ENCODE data around the gene C1QC. TPM values are rescaled to one million over a fixed set of nuclear protein-coding genes. Genes with fewer than 3 reads are reported as not detected.
"Not testable (repeated sequence)": the region's sequence is repeated elsewhere in the genome, so short reads cannot be mapped to it uniquely, and the experiment has no call there.

The C1QC gene
- total RNA-seq, 1 donor from 2014 or later: 800 TPM

DNA sequence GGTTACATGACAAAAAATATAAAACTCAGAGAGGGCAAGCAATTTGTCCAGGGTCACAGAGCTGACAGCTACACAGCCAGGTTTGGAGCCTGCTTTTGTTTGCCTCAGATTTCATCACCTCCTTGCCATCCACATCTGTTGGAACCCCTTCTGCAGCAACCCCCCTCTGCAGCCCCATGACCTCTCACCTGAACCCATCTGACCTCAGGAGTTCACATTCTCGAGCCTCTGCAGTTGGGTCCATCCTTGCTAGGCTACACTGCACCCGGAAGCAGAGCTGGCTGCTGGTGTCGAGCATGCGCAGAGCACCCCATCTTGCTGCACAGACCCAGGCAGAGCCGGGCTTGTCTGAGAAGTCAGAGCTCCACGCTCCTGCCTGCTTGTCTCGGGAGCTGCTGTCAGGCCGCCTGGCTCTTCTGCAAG, 19.6 kb downstream of the C1QC start:
- intact Hi-C loops (cut with DNase I): no loop called here
- TF ChIP-seq, protein P1, sequence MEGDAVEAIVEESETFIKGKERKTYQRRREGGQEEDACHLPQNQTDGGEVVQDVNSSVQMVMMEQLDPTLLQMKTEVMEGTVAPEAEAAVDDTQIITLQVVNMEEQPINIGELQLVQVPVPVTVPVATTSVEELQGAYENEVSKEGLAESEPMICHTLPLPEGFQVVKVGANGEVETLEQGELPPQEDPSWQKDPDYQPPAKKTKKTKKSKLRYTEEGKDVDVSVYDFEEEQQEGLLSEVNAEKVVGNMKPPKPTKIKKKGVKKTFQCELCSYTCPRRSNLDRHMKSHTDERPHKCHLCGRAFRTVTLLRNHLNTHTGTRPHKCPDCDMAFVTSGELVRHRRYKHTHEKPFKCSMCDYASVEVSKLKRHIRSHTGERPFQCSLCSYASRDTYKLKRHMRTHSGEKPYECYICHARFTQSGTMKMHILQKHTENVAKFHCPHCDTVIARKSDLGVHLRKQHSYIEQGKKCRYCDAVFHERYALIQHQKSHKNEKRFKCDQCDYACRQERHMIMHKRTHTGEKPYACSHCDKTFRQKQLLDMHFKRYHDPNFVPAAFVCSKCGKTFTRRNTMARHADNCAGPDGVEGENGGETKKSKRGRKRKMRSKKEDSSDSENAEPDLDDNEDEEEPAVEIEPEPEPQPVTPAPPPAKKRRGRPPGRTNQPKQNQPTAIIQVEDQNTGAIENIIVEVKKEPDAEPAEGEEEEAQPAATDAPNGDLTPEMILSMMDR (IDR thresholded peaks at IDR 0.05): no peak
- Histone ChIP-seq H3K36me3 (peaks cover 8% of the 10 kb centered on the region), H3K4me1 (no peaks in the 10 kb centered on the region), H3K27ac (no peak overlapping the region), H3K27me3 (ENCODE audit: low read depth) (no peaks in the 10 kb centered on the region), H3K4me3 (no peak overlapping the region), H3K9me3 (no peaks in the 10 kb centered on the region)
- ATAC-seq (peak in 1 of 2 donors; percentile 18), DNase-seq (no peak)

DNA sequence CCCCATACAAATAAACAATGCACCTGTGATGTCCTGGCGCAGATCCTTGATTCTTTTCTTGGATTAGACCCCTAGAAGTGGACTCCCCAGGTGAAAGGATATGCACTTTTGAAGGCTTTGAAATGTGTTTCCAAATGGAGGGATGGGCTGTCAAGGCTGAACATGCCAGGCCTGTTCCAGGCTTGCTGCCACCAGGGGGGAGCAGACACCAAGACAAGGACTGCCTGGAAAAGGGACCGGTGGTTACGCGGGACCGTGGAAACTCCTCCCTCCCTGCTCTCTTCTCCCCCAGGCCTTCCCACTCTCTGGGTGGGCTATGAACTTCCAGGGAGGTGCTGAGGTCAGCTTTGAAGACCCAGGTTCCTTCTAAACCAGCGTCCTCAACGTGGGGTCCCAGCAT, 22.3 kb downstream of the C1QC start:
- intact Hi-C loops (cut with DNase I): no loop called here
- TF ChIP-seq, protein P1 (IDR thresholded peaks at IDR 0.05): peak; percentile 20
- DNase-seq: no peak

DNA sequence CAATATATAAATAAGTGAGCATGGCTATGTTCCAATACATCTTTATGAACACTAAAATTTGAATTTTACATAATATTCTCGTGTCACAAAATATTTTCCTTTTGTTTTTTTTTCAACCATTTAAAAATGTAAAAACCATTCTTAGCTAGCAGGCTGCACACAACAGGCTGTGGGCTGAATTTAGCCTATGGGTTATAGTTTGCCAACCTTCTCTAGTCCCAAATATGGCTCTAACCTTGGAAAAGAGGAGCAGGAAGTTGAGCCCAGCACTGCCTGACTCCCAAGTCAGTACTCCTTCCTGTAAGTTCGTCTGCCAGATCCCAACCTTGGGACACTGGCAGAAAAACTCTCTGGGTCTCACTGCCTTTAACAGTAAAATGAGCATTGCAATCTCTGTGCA, 23.0 kb downstream of the C1QC start:
- Histone ChIP-seq H3K36me3 (peaks cover 2% of the 10 kb centered on the region), H3K4me3 (no peak overlapping the region), H3K27ac (no peak overlapping the region), H3K4me1 (no peaks in the 10 kb centered on the region), H3K9me3 (no peaks in the 10 kb centered on the region), H3K27me3 (ENCODE audit: low read depth) (peaks cover 13% of the 10 kb centered on the region)
- DNase-seq: no peak
- no peak for ATAC-seq
- TF ChIP-seq, protein P1 (IDR thresholded peaks at IDR 0.05): no peak
- intact Hi-C loops (cut with DNase I): no loop called here

More for the DNA sequence above, 22.3 kb downstream of the C1QC start:
- H3K36me3 ChIP-seq: peaks cover 8% of the 10 kb centered on the region
- H3K27ac ChIP-seq: no peak overlapping the region
- H3K9me3 ChIP-seq: no peaks in the 10 kb centered on the region
- H3K27me3 ChIP-seq (ENCODE audit: low read depth): peaks cover 8% of the 10 kb centered on the region
- H3K4me3 ChIP-seq: no peak overlapping the region
- H3K4me1 ChIP-seq: no peaks in the 10 kb centered on the region
- ATAC-seq: no peak

DNA sequence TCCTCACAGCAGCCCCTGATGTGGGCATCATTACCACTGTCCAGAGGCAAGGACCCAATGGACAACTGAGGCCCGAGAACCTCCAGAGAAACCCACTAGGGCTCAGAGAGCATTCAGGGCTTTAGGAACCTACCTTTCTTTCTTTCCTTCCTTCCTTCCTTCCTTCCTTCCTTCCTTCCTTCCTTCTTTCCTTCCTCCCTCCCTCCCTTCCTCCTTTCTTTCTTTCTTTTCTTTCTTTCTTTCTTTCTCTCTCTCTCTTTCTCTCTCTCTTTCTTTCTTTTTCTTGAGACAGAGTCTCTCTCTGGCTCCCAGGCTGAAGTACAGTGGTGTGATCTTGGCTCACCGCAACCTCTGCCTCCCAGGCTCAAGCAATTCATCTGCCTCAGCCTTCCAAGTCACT, 25.4 kb downstream of the C1QC start:
- H3K4me3 ChIP-seq; intact Hi-C loops (cut with DNase I); ATAC-seq; H3K27ac ChIP-seq; H3K4me1 ChIP-seq; H3K9me3 ChIP-seq; H3K36me3 ChIP-seq; DNase-seq: not testable (repeated sequence)
- peaks cover 31% of the 10 kb centered on the region for H3K27me3 ChIP-seq (ENCODE audit: low read depth)

DNA sequence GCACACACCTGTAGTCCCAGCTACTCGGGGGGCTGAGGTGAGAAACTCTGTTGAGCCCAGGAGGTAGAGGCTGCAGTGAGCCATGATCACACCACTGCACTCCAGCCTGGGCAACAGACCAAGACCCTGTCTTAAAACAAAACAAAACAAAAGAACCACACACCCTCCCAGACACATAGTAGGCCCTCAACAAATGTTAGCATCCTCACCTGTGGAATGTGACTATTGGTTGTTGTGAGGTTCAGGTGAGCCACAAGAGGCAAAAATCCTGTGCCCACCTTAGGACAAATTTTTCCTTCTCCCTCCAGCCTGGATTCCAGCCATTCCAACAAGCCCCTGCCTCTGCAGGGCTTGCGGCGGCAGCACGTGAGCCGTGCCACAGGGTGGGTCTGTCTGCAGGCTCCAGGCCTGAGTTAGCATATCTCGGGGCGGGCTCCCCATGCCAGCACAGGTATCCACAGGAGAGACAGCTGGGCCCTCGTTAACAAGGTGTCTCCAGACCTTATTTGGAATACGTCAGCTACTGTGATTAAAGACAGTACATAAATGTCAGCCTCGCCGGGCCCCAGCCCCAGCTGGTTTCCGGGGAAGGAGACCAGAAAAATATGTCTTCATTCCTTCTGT, 27.0 kb downstream of the C1QC start:
- TF ChIP-seq, protein P1 (IDR thresholded peaks at IDR 0.05): no peak
- Histone ChIP-seq H3K4me3 (no peak overlapping the region), H3K9me3 (no peaks in the 10 kb centered on the region), H3K27me3 (ENCODE audit: low read depth) (peaks cover 32% of the 10 kb centered on the region), H3K36me3 (no peaks in the 10 kb centered on the region), H3K27ac (no peak overlapping the region), H3K4me1 (no peaks in the 10 kb centered on the region)
- ATAC-seq (no peak), DNase-seq (no peak)
- intact Hi-C loops (cut with DNase I): no loop called here

DNA sequence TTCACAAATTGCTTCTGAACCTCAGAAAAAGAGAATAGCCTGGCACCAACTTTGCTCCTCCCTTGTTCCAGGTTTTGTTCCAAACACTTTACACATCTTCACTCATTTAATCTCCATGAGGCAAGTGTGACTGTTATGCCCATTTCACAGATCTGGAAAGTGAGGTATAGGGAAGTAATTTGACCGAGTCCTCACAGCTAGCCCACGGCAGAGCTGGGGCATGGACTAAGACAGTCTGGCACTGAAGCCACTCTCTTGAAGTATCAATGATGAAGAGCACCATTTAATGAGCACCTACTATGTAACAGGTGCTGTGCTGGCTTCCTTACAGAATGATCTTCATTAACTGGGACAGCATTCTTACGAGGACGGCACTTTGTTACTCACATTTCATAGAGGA, 28.6 kb downstream of the C1QC start:
- no peaks in the 10 kb centered on the region for H3K4me1 ChIP-seq
- TF ChIP-seq, protein P1 (IDR thresholded peaks at IDR 0.05): no peak
- H3K27ac ChIP-seq: no peak overlapping the region
- H3K36me3 ChIP-seq: no peaks in the 10 kb centered on the region
- DNase-seq (no peak), ATAC-seq (no peak)
- H3K9me3 ChIP-seq: no peaks in the 10 kb centered on the region
- H3K27me3 ChIP-seq (ENCODE audit: low read depth): peaks cover 38% of the 10 kb centered on the region
- intact Hi-C loops (cut with DNase I): no loop called here
- no peak overlapping the region for H3K4me3 ChIP-seq
